ENCODE data around the gene PIGB.
A peak's percentile ranks its signal among the peaks of the same experiment; 100 is the strongest.

DNA sequence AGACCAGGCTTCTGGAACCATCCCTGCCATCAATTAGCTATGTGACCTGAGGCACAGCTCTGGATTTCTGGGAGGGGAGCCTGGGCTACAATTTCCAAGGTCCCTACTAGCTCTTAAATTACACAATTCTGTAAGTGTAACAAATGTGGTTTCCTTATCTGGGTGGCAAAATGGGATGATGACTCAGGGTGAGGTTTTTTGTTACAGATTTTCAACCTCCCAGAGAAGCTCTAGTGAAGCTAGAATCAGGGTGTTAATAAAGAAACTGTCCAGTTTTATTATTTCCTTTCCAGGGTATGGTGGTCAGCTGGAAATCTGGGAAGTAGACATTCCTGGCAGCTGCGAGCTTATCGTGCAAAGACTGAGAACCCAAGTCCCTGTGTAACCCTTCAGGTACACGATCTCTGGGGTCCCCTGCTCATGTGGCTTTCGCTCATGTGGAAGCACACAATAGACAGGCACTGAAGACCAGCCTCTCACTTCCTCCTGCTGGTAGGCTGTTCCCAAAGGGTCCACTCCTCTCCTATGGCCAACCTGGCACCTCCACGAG, 36.7 kb upstream of the PIGB start:
- TF ChIP-seq, protein P1, sequence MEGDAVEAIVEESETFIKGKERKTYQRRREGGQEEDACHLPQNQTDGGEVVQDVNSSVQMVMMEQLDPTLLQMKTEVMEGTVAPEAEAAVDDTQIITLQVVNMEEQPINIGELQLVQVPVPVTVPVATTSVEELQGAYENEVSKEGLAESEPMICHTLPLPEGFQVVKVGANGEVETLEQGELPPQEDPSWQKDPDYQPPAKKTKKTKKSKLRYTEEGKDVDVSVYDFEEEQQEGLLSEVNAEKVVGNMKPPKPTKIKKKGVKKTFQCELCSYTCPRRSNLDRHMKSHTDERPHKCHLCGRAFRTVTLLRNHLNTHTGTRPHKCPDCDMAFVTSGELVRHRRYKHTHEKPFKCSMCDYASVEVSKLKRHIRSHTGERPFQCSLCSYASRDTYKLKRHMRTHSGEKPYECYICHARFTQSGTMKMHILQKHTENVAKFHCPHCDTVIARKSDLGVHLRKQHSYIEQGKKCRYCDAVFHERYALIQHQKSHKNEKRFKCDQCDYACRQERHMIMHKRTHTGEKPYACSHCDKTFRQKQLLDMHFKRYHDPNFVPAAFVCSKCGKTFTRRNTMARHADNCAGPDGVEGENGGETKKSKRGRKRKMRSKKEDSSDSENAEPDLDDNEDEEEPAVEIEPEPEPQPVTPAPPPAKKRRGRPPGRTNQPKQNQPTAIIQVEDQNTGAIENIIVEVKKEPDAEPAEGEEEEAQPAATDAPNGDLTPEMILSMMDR (IDR thresholded peaks at IDR 0.05), result no peak
- TF ChIP-seq POLR2AphosphoS5 (IDR thresholded peaks at IDR 0.05), result peak in 1 of 3 donors; percentile 32
- TF ChIP-seq POLR2A (IDR thresholded peaks at IDR 0.05), result no peak
- TF ChIP-seq EP300 (IDR thresholded peaks at IDR 0.05), result no peak

Measured in stomach (tissue), 4 donors.